OCI-LY3 (cell line): ENCODE measurements around the gene SAE1.

Experiments used
- EZH2phosphoT487 ChIP-seq: fragments of 200-600 bp; shearing (Covaris generic); IDR thresholded peaks from 2 replicates; pipeline ENCODE4 v1.6.1; 2018; ENCODE audit warnings: antibody characterized with exemption, mixed run types, low read depth
- TF ChIP-seq, protein P1 (sequence below): fragments of 200-600, 300-600 bp; sonication (generic); IDR thresholded peaks from 2 replicates; pipeline ENCODE4 v1.5.1; 2014; ENCODE audit warnings: antibody characterized with exemption, low read length, low read depth

DNA sequence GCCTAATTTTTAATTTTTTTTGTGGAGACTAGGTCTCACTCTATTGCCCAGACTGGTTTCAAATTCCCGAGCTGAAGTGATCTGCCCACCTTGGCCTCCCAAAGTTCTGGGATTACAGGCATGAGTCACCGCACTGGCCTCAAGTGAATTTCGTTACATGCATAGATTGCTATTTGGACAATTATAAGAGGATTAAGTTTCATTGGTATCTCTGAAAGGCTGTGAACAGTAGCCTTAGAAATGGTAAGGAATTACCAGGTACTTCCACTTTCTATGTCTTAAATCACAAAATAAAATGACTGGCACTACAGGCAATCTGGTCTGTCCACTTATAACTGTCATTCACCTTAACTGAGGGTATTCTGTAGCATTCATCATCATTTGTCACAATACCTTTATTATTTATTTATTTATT is 122.8 kb downstream of the SAE1 start:
- TF ChIP-seq, protein P1, sequence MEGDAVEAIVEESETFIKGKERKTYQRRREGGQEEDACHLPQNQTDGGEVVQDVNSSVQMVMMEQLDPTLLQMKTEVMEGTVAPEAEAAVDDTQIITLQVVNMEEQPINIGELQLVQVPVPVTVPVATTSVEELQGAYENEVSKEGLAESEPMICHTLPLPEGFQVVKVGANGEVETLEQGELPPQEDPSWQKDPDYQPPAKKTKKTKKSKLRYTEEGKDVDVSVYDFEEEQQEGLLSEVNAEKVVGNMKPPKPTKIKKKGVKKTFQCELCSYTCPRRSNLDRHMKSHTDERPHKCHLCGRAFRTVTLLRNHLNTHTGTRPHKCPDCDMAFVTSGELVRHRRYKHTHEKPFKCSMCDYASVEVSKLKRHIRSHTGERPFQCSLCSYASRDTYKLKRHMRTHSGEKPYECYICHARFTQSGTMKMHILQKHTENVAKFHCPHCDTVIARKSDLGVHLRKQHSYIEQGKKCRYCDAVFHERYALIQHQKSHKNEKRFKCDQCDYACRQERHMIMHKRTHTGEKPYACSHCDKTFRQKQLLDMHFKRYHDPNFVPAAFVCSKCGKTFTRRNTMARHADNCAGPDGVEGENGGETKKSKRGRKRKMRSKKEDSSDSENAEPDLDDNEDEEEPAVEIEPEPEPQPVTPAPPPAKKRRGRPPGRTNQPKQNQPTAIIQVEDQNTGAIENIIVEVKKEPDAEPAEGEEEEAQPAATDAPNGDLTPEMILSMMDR: no peak
- TF ChIP-seq EZH2phosphoT487: no peak
